Body of pancreas (tissue), 4 donors: Measurements from ENCODE around the gene ATL1. TPM values are rescaled to one million over a fixed set of nuclear protein-coding genes. Genes with fewer than 3 reads are reported as not detected.
A peak's percentile ranks its signal among the peaks of the same experiment; 100 is the strongest.

ENCODE experiments used
- ATAC-seq: fragments of 150-250 bp; one replicate; pipeline ENCODE4 v1.9.1; 2016
- DNase-seq, 4 donors: peaks; one replicate each; pipeline ENCODE4 v3.0.0-alpha.2; 2019
- H3K27ac ChIP-seq, 4 donors: fragments of 200-600 bp; sonication (generic); 1 replicate in 3 of 4; 2 replicates in 1 of 4; pipeline versions ENCODE4 v1.5.1 to v1.6.1; 2016 to 2019; ENCODE audit warnings: mild to moderate bottlenecking in 1 of 4, mixed read lengths in 1 of 4, moderate library complexity in 1 of 4
- H3K27me3 ChIP-seq, 2 donors: fragments of 200-600 bp; sonication (generic); one replicate each; pipeline ENCODE4 v1.6.0; 2016; ENCODE audit warnings: mild to moderate bottlenecking in 1 of 2
- H3K36me3 ChIP-seq, 2 donors: fragments of 200-600 bp; sonication (generic); replicated peaks in 1 of 2; 2 replicates each; pipeline ENCODE4 v1.5.1; 2016; ENCODE audit warnings: low read depth in 2 of 2; ENCODE audit not compliant: insufficient read depth in 1 of 2
- H3K4me1 ChIP-seq: fragments of 200-600 bp; sonication (generic); one replicate; pipeline ENCODE4 v1.6.0; 2016
- H3K4me3 ChIP-seq, 2 donors: fragments of 200-600 bp; sonication (generic); 1 replicate in 1 of 2; 2 replicates in 1 of 2; pipeline ENCODE4 v1.5.1; 2016 to 2019
- H3K9me3 ChIP-seq, 3 donors: fragments of 200-600 bp; sonication (generic); 1 replicate in 2 of 3; 2 replicates in 1 of 3; pipeline ENCODE4 v1.5.1; 2016
- CTCF ChIP-seq, 7 experiments: fragments of 450-650 bp in 4 of 7; fragments of 200-600 bp in 3 of 7; sonication (generic) in 3 of 7; IDR thresholded peaks; one replicate each; pipeline ENCODE4 v1.5.1; 2016 to 2019; ENCODE audit warnings: antibody characterized with exemption in 7 of 7
- POLR2A ChIP-seq, 3 donors: fragments of 450-650 bp; IDR thresholded peaks; one replicate each; pipeline ENCODE4 v1.6.1; 2016; ENCODE audit warnings: antibody characterized with exemption in 3 of 3, mild to moderate bottlenecking in 2 of 3
- WGBS, 2 donors: methylation state at CpG; one replicate each; pipeline ENCODE4 v1.1.5; 2017; 5-methylcytosine and 5-hydroxymethylcytosine counted together
- intact Hi-C: fragments of 100-400 bp; cut with DNase I; formaldehyde crosslinking; loops from one replicate; pipeline ENCODE4 v1.15.1; 2023
- small RNA-seq: library from RNA; depleted of rRNA; stranded (forward); fragments of <200 nt; gene quantifications from one replicate; pipeline ENCODE3, GENCODE V24; 2016
- total RNA-seq, 2 donors: library from RNA; depleted of rRNA; stranded (reverse); fragments of >200 nt; gene quantifications; one replicate each; pipeline ENCODE4 v1.1.0, GENCODE V29; 2016

The ATL1 gene
- total RNA-seq, 2 donors from 2014 or later = 0.33 to 5.4 TPM

- DNase-seq = no peak
- H3K4me1 ChIP-seq = peaks cover 5% of the 10 kb centered on the region
- intact Hi-C loops = no loop called here
- H3K4me3 ChIP-seq = no peak overlapping the region
- ATAC-seq = no peak
- H3K9me3 ChIP-seq = no peaks in the 10 kb centered on the region
- H3K27ac ChIP-seq = peak overlapping the region in 2 of 4 donors; percentile 5 to 24
- TF ChIP-seq POLR2A (IDR thresholded peaks at IDR 0.05) = no peak
- no peak for TF ChIP-seq CTCF (IDR thresholded peaks at IDR 0.05)
- WGBS, 2 donors = 76 to 91% methylated on average over 7 of the region's 7 CpGs
- H3K27me3 ChIP-seq = no peaks in the 10 kb centered on the region
- no peaks in the 10 kb centered on the region for H3K36me3 ChIP-seq
Observed at GRCh38 chr14:50676814-50677516, 117.0 kb downstream of the ATL1 start.

- TF ChIP-seq POLR2A (IDR thresholded peaks at IDR 0.05) = no peak
- TF ChIP-seq CTCF (IDR thresholded peaks at IDR 0.05) = no peak
- DNase-seq (no peak), ATAC-seq (no peak)
- Histone ChIP-seq H3K9me3 (no peaks in the 10 kb centered on the region), H3K4me1 (peaks cover 5% of the 10 kb centered on the region), H3K36me3 (no peaks in the 10 kb centered on the region), H3K27ac (peak overlapping the region in 2 of 4 donors; percentile 5 to 24), H3K27me3 (no peaks in the 10 kb centered on the region), H3K4me3 (no peak overlapping the region)
- intact Hi-C loops = no loop called here
- WGBS, 2 donors = 44 to 58% methylated on average over 5 of the region's 5 CpGs
Observed at GRCh38 chr14:50677527-50678063, 117.7 kb downstream of the ATL1 start.

GRCh38 chr14:50678163-50678562, 118.2 kb downstream of the ATL1 start:
- peaks cover 5% of the 10 kb centered on the region for H3K4me1 ChIP-seq
- no peaks in the 10 kb centered on the region for H3K27me3 ChIP-seq
- TF ChIP-seq CTCF (IDR thresholded peaks at IDR 0.05) = no peak
- WGBS, 2 donors = 81 to 85% methylated on average over 5 of the region's 5 CpGs
- DNase-seq (no peak), ATAC-seq (no peak)
- H3K9me3 ChIP-seq = no peaks in the 10 kb centered on the region
- no peak overlapping the region for H3K4me3 ChIP-seq
- peak overlapping the region in 1 of 4 donors; percentile 24 for H3K27ac ChIP-seq
- no peaks in the 10 kb centered on the region for H3K36me3 ChIP-seq
- intact Hi-C loops = no loop called here

GRCh38 chr14:50679674-50680073, 119.7 kb downstream of the ATL1 start:
- H3K4me1 ChIP-seq = peaks cover 5% of the 10 kb centered on the region
- DNase-seq = no peak

More at GRCh38 chr14:50679674-50680073, 119.7 kb downstream of the ATL1 start:
- no peaks in the 10 kb centered on the region for H3K36me3 ChIP-seq
- intact Hi-C loops = no loop called here
- no peak for ATAC-seq
- no peak overlapping the region for H3K27ac ChIP-seq
- H3K9me3 ChIP-seq = no peaks in the 10 kb centered on the region
- H3K27me3 ChIP-seq = no peaks in the 10 kb centered on the region
- H3K4me3 ChIP-seq = no peak overlapping the region
- TF ChIP-seq POLR2A (IDR thresholded peaks at IDR 0.05) (no peak), CTCF (IDR thresholded peaks at IDR 0.05) (no peak)

Small RNA genes lying within 50 kb of the gene (small RNA-seq; reads per million reads assigned to genes)
- gene RN7SL452P (not detected), gene SNRPGP1 (not detected)

Other genes starting within 250 kb of the ATL1 start
- 1 to 10 TPM; 3.4 to 4.9 TPM for gene L2HGDH, start 247.9 kb upstream of the ATL1 start, total RNA-seq
- 1 to 10 TPM; 2.6 to 3.9 TPM for gene DMAC2L, start 247.8 kb upstream of the ATL1 start, total RNA-seq
- 1 to 10 TPM; 6.2 to 7.3 TPM for gene CDKL1, start 163.3 kb upstream of the ATL1 start, total RNA-seq
- 100 to 1,000 TPM; 111 to 159 TPM for gene MAP4K5, start 27.6 kb upstream of the ATL1 start, total RNA-seq
- gene SAV1, start 108.2 kb downstream of the ATL1 start, total RNA-seq = 10 to 100 TPM; 55.0 to 94.9 TPM